ENCODE data around the gene MRPS7. TPM values are rescaled to one million over a fixed set of nuclear protein-coding genes. Genes with fewer than 3 reads are reported as not detected.

The MRPS7 gene
- total RNA-seq, 2 donors from 2014 or later = 40.8 to 45.3 TPM

DNA sequence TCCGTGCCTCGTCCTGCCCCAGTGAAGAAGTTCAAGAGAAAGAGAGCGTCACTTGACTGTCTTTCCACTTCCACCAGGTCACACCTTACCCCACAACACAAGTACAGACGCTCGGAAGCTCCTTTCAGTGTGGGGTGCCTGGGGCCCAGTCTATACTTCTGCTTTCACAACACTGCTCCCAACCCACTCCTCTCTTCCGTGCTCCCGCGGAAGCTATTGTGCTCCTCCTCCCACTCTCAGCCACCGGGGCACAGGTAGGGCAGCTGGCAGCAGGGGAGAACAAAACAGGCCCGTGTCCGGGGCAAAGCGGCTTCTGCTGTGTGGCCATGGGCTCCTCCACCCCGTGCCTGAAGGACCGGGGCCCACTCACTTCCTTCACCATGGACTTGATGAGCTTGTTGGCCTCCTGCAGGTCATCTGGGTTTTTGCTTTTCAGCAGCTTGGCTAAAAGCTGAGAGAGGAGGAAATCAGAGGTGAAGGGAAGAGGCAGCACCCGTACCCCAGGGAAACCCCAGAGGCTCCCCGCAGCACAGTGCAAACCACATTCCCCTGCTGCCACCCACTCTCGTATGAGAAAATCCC lies 19.1 kb upstream of the MRPS7 start:
- 86% methylated on average over 17 of the region's 17 CpGs for WGBS
- intact Hi-C loops (cut with DNase I) = no loop called here
- Histone ChIP-seq H3K4me3 (no peak overlapping the region), H3K36me3 (peaks cover 18 to 31% of the 10 kb centered on the region in 2 donors), H3K27ac (no peak overlapping the region), H3K9me3 (no peaks in the 10 kb centered on the region), H3K27me3 (replicated peaks; ENCODE audit: insufficient read depth) (no peaks in the 10 kb centered on the region), H3K4me1 (replicated peaks) (no peaks in the 10 kb centered on the region)
- TF ChIP-seq POLR2AphosphoS5 (IDR thresholded peaks at IDR 0.05) = no peak
- TF ChIP-seq POLR2A (IDR thresholded peaks at IDR 0.05) = no peak
- no peak for TF ChIP-seq CTCF (IDR thresholded peaks at IDR 0.05)
- DNase-seq (ENCODE audit: low spot score) = no peak

GRCh38 chr17:75244133-75244866 lies 17.4 kb upstream of the MRPS7 start:
- no peak for DNase-seq (ENCODE audit: low spot score)
- Histone ChIP-seq H3K27ac (no peak overlapping the region), H3K4me1 (replicated peaks) (no peaks in the 10 kb centered on the region), H3K36me3 (peaks cover 18 to 30% of the 10 kb centered on the region in 2 donors), H3K9me3 (no peaks in the 10 kb centered on the region), H3K4me3 (no peak overlapping the region), H3K27me3 (replicated peaks; ENCODE audit: insufficient read depth) (no peaks in the 10 kb centered on the region)
- intact Hi-C loops (cut with DNase I) = no loop called here
- 82% methylated on average over 22 of the region's 22 CpGs for WGBS
- TF ChIP-seq POLR2A (IDR thresholded peaks at IDR 0.05) = no peak
- no peak for TF ChIP-seq CTCF (IDR thresholded peaks at IDR 0.05)
- no peak for TF ChIP-seq POLR2AphosphoS5 (IDR thresholded peaks at IDR 0.05)

DNA sequence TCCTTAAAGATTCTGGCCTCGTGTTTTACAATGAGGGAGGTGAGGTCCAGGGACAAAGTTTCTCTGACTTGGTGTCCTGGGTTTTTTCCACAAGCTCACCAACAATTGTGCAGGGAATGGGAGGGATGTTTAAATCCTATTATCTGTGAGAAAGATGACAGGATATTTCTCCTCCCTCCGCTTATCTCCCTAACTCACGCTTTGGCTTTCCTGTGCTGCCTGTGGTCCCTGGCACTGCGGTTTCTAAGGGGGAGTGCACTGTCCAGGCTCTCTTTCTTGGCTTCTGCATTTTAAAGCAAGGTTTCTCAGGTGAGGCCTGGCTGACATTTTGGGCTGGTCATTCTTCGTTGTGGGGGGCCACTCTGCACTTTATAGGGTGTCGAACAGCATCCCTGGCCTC lies 16.7 kb upstream of the MRPS7 start:
- peaks cover 18 to 30% of the 10 kb centered on the region in 2 donors for H3K36me3 ChIP-seq
- H3K27me3 ChIP-seq (replicated peaks; ENCODE audit: insufficient read depth) = no peaks in the 10 kb centered on the region
- H3K9me3 ChIP-seq = no peaks in the 10 kb centered on the region
- DNase-seq (ENCODE audit: low spot score) = no peak
- WGBS = 89% methylated on average over 6 of the region's 6 CpGs
- no peaks in the 10 kb centered on the region for H3K4me1 ChIP-seq (replicated peaks)
- no peak overlapping the region for H3K4me3 ChIP-seq
- intact Hi-C loops (cut with DNase I) = no loop called here
- H3K27ac ChIP-seq = no peak overlapping the region
- TF ChIP-seq POLR2A (IDR thresholded peaks at IDR 0.05) = no peak
- no peak for TF ChIP-seq CTCF (IDR thresholded peaks at IDR 0.05)
- TF ChIP-seq POLR2AphosphoS5 (IDR thresholded peaks at IDR 0.05) = no peak

DNA sequence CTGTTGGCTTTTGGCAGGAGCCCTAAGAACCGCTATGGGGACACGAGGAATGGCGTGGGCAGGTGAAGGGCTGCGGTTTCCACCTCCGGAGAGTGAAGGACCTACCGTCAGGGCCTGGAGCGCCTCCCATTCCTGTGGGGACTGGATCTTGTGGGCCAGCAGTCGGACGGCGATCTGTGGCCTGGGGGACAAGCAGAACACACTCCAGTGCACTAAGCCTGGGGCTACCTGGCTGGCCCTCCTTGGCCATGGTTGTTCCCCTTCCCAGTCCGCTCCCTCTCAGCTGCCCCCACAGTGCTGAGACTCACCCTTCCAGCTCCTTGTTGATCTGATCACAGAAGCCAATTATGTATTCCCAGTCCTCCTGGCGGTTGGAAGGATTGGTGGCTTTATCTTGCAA lies 15.3 kb upstream of the MRPS7 start:
- Histone ChIP-seq H3K9me3 (no peaks in the 10 kb centered on the region), H3K36me3 (peaks cover 13 to 16% of the 10 kb centered on the region in 2 donors), H3K4me1 (replicated peaks) (no peaks in the 10 kb centered on the region), H3K27ac (no peak overlapping the region), H3K4me3 (no peak overlapping the region), H3K27me3 (replicated peaks; ENCODE audit: insufficient read depth) (no peaks in the 10 kb centered on the region)
- no peak for DNase-seq (ENCODE audit: low spot score)
- 95% methylated on average over 12 of the region's 12 CpGs for WGBS
- intact Hi-C loops (cut with DNase I) = no loop called here
- TF ChIP-seq POLR2AphosphoS5 (IDR thresholded peaks at IDR 0.05) (no peak), POLR2A (IDR thresholded peaks at IDR 0.05) (no peak), CTCF (IDR thresholded peaks at IDR 0.05) (no peak)

- Histone ChIP-seq H3K36me3 (peaks cover 0 to 6% of the 10 kb centered on the region in 2 donors), H3K9me3 (no peaks in the 10 kb centered on the region), H3K4me1 (replicated peaks) (no peaks in the 10 kb centered on the region), H3K27ac (no peak overlapping the region), H3K27me3 (replicated peaks; ENCODE audit: insufficient read depth) (no peaks in the 10 kb centered on the region), H3K4me3 (no peak overlapping the region)
- TF ChIP-seq POLR2AphosphoS5 (IDR thresholded peaks at IDR 0.05) (no peak), CTCF (IDR thresholded peaks at IDR 0.05) (no peak)
- intact Hi-C loops (cut with DNase I) = no loop called here
- no peak for DNase-seq (ENCODE audit: low spot score)
- WGBS = 72% methylated on average over 4 of the region's 4 CpGs
Measured at GRCh38 chr17:75249564-75249963, 12.1 kb upstream of the MRPS7 start.

Data from prostate gland (tissue), 2 donors.